ENCODE results near the gene ZFYVE21. TPM values are rescaled to one million over a fixed set of nuclear protein-coding genes. Genes with fewer than 3 reads are reported as not detected.

ZFYVE21 gene
- total RNA-seq, 1 experiment from 2014 or later: 66.2 TPM

DNA sequence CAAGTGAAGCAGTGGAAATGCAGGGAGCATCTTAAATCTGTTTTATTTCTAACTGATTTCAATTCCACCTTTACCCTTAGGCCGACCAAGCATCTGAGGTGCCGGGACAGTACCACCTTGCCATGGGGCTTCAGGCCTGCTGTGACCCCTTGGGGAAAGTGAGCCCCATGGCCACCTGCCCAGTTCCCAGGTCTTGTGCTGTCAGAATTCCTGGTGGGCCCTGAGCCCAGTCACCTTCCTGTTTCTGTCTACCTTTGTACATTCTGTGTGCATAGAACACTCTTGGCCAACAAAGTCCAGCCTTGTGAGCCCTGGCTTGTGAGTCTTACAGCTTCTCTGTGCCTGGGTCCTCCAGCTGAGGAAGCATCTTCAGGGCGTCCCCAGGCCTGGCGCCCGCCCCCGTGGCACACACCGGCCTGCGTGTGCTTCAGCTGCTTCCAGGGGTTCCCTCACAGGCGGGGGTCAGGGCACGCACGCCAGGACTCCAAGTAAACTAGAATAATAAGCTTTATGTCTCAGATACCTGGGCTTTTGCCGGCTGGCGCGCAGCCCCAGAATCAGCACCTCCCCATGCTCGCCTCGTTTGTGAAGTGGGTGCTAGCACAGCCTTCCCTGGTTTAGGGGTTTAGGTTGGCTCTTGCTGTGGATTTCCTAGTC lies 10.3 kb downstream of the ZFYVE21 start:
- no TSS peak for BruUV-seq (replicated peaks)
- ChIA-PET CTCF (no interaction called here), POLR2A (no interaction called here)
- TF ChIP-seq, protein P1, sequence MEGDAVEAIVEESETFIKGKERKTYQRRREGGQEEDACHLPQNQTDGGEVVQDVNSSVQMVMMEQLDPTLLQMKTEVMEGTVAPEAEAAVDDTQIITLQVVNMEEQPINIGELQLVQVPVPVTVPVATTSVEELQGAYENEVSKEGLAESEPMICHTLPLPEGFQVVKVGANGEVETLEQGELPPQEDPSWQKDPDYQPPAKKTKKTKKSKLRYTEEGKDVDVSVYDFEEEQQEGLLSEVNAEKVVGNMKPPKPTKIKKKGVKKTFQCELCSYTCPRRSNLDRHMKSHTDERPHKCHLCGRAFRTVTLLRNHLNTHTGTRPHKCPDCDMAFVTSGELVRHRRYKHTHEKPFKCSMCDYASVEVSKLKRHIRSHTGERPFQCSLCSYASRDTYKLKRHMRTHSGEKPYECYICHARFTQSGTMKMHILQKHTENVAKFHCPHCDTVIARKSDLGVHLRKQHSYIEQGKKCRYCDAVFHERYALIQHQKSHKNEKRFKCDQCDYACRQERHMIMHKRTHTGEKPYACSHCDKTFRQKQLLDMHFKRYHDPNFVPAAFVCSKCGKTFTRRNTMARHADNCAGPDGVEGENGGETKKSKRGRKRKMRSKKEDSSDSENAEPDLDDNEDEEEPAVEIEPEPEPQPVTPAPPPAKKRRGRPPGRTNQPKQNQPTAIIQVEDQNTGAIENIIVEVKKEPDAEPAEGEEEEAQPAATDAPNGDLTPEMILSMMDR (IDR thresholded peaks at IDR 0.05; ENCODE audit: insufficient read depth in 1 of 2, low read depth in 1 of 2, low read length in 1 of 2, severe bottlenecking in 1 of 2, unreplicated experiment in 1 of 2): no peak
- no peaks in the 10 kb centered on the region for H3K9me3 ChIP-seq
- intact Hi-C loops (cut with micrococcal nuclease; ENCODE audit: unreplicated experiment): no loop called here
- H3K4me1 Mint-ChIP-seq (ENCODE audit: low read depth, unreplicated experiment): no peaks in the 10 kb centered on the region
- no peaks in the 10 kb centered on the region for H3K27me3 Mint-ChIP-seq (ENCODE audit: insufficient read depth, unreplicated experiment)
- H3K36me3 Mint-ChIP-seq (ENCODE audit: insufficient read depth, unreplicated experiment): peaks cover 23% of the 10 kb centered on the region
- no peak for DNase-seq
- H3K4me1 ChIP-seq: no peaks in the 10 kb centered on the region
- no peak overlapping the region for H3K4me3 ChIP-seq (ENCODE audit: low read depth, low read length)
- no peak overlapping the region for H3K4me3 Mint-ChIP-seq (ENCODE audit: unreplicated experiment)
- H3K9me3 Mint-ChIP-seq (ENCODE audit: unreplicated experiment): no peaks in the 10 kb centered on the region
- H3K27me3 ChIP-seq (replicated peaks; ENCODE audit: control insufficient read depth, insufficient read depth, low read length): no peaks in the 10 kb centered on the region
- no peak overlapping the region for H3K27ac Mint-ChIP-seq (ENCODE audit: unreplicated experiment)
- peaks cover 3% of the 10 kb centered on the region; the same call in 1 of the 2 replicates for H3K36me3 ChIP-seq (ENCODE audit: control insufficient read depth, insufficient read depth, low read length)

DNA sequence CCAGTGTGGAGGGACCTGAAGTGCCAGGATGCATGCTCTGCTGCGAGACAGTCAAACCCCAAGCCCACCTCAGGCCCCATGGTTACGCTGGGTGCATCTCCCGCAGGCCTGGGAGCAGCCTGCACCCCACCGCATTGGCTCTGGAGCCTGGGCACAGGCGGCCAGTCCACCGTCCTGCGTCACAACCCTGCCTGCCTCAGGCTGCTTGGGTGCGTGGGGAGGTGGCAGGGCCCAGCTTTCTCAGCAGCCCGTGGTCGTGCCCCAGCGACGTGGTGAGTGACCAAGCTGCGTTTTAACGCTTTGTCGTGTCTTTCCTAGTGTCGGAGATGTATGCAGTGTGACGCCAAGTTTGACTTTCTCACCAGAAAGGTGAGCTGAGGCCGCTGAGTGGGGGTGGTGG lies 10.9 kb downstream of the ZFYVE21 start:
- H3K4me3 Mint-ChIP-seq (ENCODE audit: unreplicated experiment): no peak overlapping the region
- ChIA-PET POLR2A (no interaction called here), CTCF (no interaction called here)
- Histone ChIP-seq H3K9me3 (no peaks in the 10 kb centered on the region), H3K36me3 (ENCODE audit: control insufficient read depth, insufficient read depth, low read length) (peaks cover 2% of the 10 kb centered on the region; the same call in 1 of the 2 replicates), H3K27me3 (replicated peaks; ENCODE audit: control insufficient read depth, insufficient read depth, low read length) (no peaks in the 10 kb centered on the region), H3K4me1 (no peaks in the 10 kb centered on the region), H3K4me3 (ENCODE audit: low read depth, low read length) (no peak overlapping the region)
- TF ChIP-seq, protein P1 (IDR thresholded peaks at IDR 0.05; ENCODE audit: insufficient read depth in 1 of 2, low read depth in 1 of 2, low read length in 1 of 2, severe bottlenecking in 1 of 2, unreplicated experiment in 1 of 2): no peak
- no peak for DNase-seq
- no peaks in the 10 kb centered on the region for H3K9me3 Mint-ChIP-seq (ENCODE audit: unreplicated experiment)
- no peak overlapping the region for H3K27ac Mint-ChIP-seq (ENCODE audit: unreplicated experiment)
- BruUV-seq (replicated peaks): no TSS peak
- H3K4me1 Mint-ChIP-seq (ENCODE audit: low read depth, unreplicated experiment): no peaks in the 10 kb centered on the region
- no peaks in the 10 kb centered on the region for H3K27me3 Mint-ChIP-seq (ENCODE audit: insufficient read depth, unreplicated experiment)
- intact Hi-C loops (cut with micrococcal nuclease; ENCODE audit: unreplicated experiment): no loop called here
- peaks cover 26% of the 10 kb centered on the region for H3K36me3 Mint-ChIP-seq (ENCODE audit: insufficient read depth, unreplicated experiment)

DNA sequence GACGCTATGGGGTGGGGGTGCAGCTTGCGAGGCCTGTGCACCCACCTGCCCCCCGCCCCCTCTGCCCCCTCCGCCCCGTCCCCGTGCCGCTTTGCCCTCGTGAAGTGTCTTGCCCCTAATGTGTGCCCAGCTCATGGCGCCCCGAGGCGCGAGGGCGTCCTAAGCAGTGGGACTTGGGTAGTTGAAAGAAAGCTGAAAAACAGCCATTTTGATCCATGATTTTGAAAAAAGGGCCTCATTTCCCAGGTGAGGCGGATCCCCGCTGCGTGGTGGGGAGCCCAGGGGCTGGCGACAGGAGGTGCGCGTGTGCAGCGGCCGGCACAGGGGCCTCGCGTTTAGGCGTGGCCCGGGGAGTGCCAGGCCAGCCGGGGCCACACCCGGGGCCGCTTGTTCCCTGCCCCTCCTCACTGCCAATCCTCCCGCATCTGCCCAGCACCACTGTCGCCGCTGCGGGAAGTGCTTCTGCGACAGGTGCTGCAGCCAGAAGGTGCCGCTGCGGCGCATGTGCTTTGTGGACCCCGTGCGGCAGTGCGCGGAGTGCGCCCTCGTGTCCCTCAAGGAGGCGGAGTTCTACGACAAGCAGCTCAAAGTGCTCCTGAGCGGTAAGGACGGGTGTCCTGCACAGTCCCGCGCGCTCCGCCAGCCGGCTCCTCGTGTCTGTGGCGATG lies 11.8 kb downstream of the ZFYVE21 start:
- H3K27ac Mint-ChIP-seq (ENCODE audit: unreplicated experiment): no peak overlapping the region
- no peak overlapping the region for H3K4me3 ChIP-seq (ENCODE audit: low read depth, low read length)
- TF ChIP-seq, protein P1 (IDR thresholded peaks at IDR 0.05; ENCODE audit: insufficient read depth in 1 of 2, low read depth in 1 of 2, low read length in 1 of 2, severe bottlenecking in 1 of 2, unreplicated experiment in 1 of 2): no peak
- POLR2A ChIA-PET: no interaction called here
- CTCF ChIA-PET: no interaction called here
- H3K4me1 ChIP-seq: no peaks in the 10 kb centered on the region
- H3K27me3 ChIP-seq (replicated peaks; ENCODE audit: control insufficient read depth, insufficient read depth, low read length): no peaks in the 10 kb centered on the region
- no peak overlapping the region for H3K4me3 Mint-ChIP-seq (ENCODE audit: unreplicated experiment)
- no peak for DNase-seq
- H3K4me1 Mint-ChIP-seq (ENCODE audit: low read depth, unreplicated experiment): no peaks in the 10 kb centered on the region
- peaks cover 26% of the 10 kb centered on the region for H3K36me3 Mint-ChIP-seq (ENCODE audit: insufficient read depth, unreplicated experiment)
- H3K36me3 ChIP-seq (ENCODE audit: control insufficient read depth, insufficient read depth, low read length): peaks cover 2% of the 10 kb centered on the region; the same call in 1 of the 2 replicates
- intact Hi-C loops (cut with micrococcal nuclease; ENCODE audit: unreplicated experiment): no loop called here
- H3K9me3 Mint-ChIP-seq (ENCODE audit: unreplicated experiment): no peaks in the 10 kb centered on the region
- H3K9me3 ChIP-seq: no peaks in the 10 kb centered on the region
- BruUV-seq (replicated peaks): no TSS peak
- H3K27me3 Mint-ChIP-seq (ENCODE audit: insufficient read depth, unreplicated experiment): no peaks in the 10 kb centered on the region

All from Caco-2 (cell line).